GM12878 (cell line): ENCODE measurements around the gene ASPHD1. TPM values are rescaled to one million over a fixed set of nuclear protein-coding genes. Genes with fewer than 3 reads are reported as not detected.

Experiments used
- CHD4 ChIP-seq: fragments of 200-600 bp; sonication (generic); IDR thresholded peaks from 2 replicates; pipeline ENCODE4 v1.6.1; 2016; ENCODE audit warnings: mild to moderate bottlenecking
- FOXM1 ChIP-seq: IDR thresholded peaks from 2 replicates; pipeline ENCODE4 v1.6.1; 2012; ENCODE audit warnings: low read depth, mild to moderate bottlenecking, inconsistent platforms, low read length, moderate library complexity
- GATAD2B ChIP-seq: fragments of 450-650 bp; conservative IDR thresholded peaks from 2 replicates; pipeline ENCODE4 v1.6.1; 2017; ENCODE audit warnings: low read depth, mild to moderate bottlenecking, moderate library complexity
- HDAC2 ChIP-seq: fragments of 200-600 bp; sonication (generic); IDR thresholded peaks from 2 replicates; pipeline ENCODE4 v1.6.1; 2017
- JUND ChIP-seq: IDR thresholded peaks from 2 replicates; pipeline ENCODE4 v1.6.1; 2012; ENCODE audit warnings: low read depth, mild to moderate bottlenecking, low read length, improper control_type of control experiment, moderate library complexity
- PML ChIP-seq: IDR thresholded peaks from 2 replicates; pipeline ENCODE4 v1.6.1; 2012; ENCODE audit warnings: low read length, inconsistent platforms
- POLR2A ChIP-seq: IDR thresholded peaks from 2 replicates; pipeline ENCODE4 v1.6.1; 2011; ENCODE audit warnings: low read depth, mild to moderate bottlenecking, low read length
- TBL1XR1 ChIP-seq: IDR thresholded peaks from 2 replicates; pipeline ENCODE4 v1.6.1; 2012; ENCODE audit warnings: low read depth, low read length, improper control_type of control experiment
- ZNF384 ChIP-seq: IDR thresholded peaks from 2 replicates; pipeline ENCODE4 v1.6.1; 2012; ENCODE audit warnings: low read depth, mild to moderate bottlenecking, low read length, improper control_type of control experiment, borderline replicate concordance
- polyA plus RNA-seq, 11 experiments: library from polyadenylated mRNA; depleted of rRNA in 4 of 11; unstranded in 6 of 11; stranded (reverse) in 5 of 11; fragments of >200 nt; fragmentation: Nextera tagmentation in 4 of 11; fragmentation: Illumina TruSeq in 1 of 11; extraction: Ambion mirVana in 4 of 11; extraction: Trizol in 1 of 11; gene quantifications; 1 replicate in 1 of 11; 2 replicates in 10 of 11; pipeline versions ENCODE4 v1.2.1 to v1.2.3, GENCODE V29; 2011 to 2016; ENCODE audit warnings: inconsistent platforms in 2 of 11, missing spikeins in 2 of 11, low read depth in 1 of 11
- total RNA-seq, 4 experiments: library from RNA; depleted of rRNA in 3 of 4; stranded (reverse); fragments of >200 nt in 3 of 4; fragmentation: Illumina TruSeq in 1 of 4; extraction: Trizol in 1 of 4; gene quantifications; 2 replicates each; pipeline versions ENCODE4 v1.2.1 to v1.2.3, GENCODE V29; 2013 to 2021
- TF ChIP-seq, protein P1 (sequence below): fragments of 150-350 bp; IDR thresholded peaks from 2 replicates; pipeline ENCODE4 v1.6.1; 2016; ENCODE audit warnings: low read depth, low read length
- TF ChIP-seq, protein P2 (sequence below): IDR thresholded peaks from 2 replicates; pipeline ENCODE4 v1.6.1; 2011; ENCODE audit warnings: borderline replicate concordance, low read depth, mild to moderate bottlenecking, moderate library complexity, low read length; ENCODE audit not compliant: insufficient read depth, poor library complexity, severe bottlenecking
- TF ChIP-seq, protein P3 (sequence below): fragments of 450-650 bp; IDR thresholded peaks from 2 replicates; pipeline ENCODE4 v1.6.1; 2017; ENCODE audit warnings: low read depth, mild to moderate bottlenecking, moderate library complexity
- TF ChIP-seq, protein P4 (sequence below): fragments of 450-650 bp; IDR thresholded peaks from 2 replicates; pipeline ENCODE4 v1.6.1; 2016; ENCODE audit warnings: mild to moderate bottlenecking
- TF ChIP-seq, protein P5 (sequence below): IDR thresholded peaks from 2 replicates; pipeline ENCODE4 v1.6.1; 2011; ENCODE audit warnings: low read depth, mild to moderate bottlenecking, low read length, moderate library complexity, borderline replicate concordance; ENCODE audit errors: extremely low read depth

Gene ASPHD1
- total and polyA plus RNA-seq, 10 of the 15 experiments (the other 5 are each of a cell fraction or from before 2014, with no cell fraction given) = not detected

DNA sequence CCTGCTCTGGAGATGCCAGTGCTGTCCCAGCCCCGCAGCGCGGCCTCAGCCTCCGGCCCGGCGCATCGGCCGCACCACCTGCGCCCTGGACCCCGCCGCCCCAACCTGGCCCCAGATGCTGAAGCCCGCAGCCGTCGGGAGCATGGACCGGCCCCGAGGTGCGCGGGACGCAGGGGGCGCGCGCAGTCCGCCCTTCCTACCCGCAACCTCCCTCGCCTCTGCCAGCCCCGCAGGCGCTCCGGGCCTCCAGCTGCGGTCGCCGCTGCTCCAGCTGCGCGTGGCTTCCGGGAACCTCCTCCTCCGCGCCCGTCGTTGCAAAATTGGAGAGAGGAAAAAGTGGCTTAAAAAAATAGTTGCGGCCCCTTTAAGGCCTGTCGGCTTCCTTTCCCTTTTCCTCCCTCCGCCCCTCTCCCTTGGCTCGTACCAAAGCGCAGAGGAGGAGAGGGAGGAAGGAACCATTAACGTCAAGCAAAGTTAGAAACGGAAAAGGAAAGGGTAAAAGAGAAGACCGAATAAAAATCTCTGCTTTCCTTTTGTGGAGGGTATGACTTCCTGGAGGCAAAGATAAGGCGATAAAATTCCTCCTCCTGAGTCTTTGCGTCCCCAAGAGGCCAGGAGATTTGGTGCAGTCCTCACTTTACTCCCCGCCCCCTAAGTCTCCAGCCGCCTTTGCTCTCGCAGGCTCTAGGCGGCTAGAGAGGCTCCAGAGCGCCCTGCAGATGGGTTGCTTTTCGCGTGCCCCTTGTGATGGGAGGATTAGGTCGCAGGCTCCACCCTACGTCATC, 37.2 kb upstream of the ASPHD1 start, which contains the start of gene CDIPT (continued):
- TF ChIP-seq, protein P1, sequence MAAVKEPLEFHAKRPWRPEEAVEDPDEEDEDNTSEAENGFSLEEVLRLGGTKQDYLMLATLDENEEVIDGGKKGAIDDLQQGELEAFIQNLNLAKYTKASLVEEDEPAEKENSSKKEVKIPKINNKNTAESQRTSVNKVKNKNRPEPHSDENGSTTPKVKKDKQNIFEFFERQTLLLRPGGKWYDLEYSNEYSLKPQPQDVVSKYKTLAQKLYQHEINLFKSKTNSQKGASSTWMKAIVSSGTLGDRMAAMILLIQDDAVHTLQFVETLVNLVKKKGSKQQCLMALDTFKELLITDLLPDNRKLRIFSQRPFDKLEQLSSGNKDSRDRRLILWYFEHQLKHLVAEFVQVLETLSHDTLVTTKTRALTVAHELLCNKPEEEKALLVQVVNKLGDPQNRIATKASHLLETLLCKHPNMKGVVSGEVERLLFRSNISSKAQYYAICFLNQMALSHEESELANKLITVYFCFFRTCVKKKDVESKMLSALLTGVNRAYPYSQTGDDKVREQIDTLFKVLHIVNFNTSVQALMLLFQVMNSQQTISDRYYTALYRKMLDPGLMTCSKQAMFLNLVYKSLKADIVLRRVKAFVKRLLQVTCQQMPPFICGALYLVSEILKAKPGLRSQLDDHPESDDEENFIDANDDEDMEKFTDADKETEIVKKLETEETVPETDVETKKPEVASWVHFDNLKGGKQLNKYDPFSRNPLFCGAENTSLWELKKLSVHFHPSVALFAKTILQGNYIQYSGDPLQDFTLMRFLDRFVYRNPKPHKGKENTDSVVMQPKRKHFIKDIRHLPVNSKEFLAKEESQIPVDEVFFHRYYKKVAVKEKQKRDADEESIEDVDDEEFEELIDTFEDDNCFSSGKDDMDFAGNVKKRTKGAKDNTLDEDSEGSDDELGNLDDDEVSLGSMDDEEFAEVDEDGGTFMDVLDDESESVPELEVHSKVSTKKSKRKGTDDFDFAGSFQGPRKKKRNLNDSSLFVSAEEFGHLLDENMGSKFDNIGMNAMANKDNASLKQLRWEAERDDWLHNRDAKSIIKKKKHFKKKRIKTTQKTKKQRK = no peak
- TF ChIP-seq, protein P2, sequence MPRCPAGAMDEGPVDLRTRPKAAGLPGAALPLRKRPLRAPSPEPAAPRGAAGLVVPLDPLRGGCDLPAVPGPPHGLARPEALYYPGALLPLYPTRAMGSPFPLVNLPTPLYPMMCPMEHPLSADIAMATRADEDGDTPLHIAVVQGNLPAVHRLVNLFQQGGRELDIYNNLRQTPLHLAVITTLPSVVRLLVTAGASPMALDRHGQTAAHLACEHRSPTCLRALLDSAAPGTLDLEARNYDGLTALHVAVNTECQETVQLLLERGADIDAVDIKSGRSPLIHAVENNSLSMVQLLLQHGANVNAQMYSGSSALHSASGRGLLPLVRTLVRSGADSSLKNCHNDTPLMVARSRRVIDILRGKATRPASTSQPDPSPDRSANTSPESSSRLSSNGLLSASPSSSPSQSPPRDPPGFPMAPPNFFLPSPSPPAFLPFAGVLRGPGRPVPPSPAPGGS = no peak
- TF ChIP-seq JUND = peak; percentile 99
- TF ChIP-seq GATAD2B = peak; percentile 82
- TF ChIP-seq POLR2A = peak; percentile 59; the same call in 1 of the 2 replicates
- no peak for TF ChIP-seq HDAC2
- no peak for TF ChIP-seq CHD4
- no peak for TF ChIP-seq ZNF384
- TF ChIP-seq TBL1XR1 = peak; percentile 5; the same call in 1 of the 2 replicates
- peak; percentile 81 for TF ChIP-seq FOXM1
- TF ChIP-seq, protein P3, sequence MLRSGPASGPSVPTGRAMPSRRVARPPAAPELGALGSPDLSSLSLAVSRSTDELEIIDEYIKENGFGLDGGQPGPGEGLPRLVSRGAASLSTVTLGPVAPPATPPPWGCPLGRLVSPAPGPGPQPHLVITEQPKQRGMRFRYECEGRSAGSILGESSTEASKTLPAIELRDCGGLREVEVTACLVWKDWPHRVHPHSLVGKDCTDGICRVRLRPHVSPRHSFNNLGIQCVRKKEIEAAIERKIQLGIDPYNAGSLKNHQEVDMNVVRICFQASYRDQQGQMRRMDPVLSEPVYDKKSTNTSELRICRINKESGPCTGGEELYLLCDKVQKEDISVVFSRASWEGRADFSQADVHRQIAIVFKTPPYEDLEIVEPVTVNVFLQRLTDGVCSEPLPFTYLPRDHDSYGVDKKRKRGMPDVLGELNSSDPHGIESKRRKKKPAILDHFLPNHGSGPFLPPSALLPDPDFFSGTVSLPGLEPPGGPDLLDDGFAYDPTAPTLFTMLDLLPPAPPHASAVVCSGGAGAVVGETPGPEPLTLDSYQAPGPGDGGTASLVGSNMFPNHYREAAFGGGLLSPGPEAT = peak; percentile 100
- TF ChIP-seq, protein P4, sequence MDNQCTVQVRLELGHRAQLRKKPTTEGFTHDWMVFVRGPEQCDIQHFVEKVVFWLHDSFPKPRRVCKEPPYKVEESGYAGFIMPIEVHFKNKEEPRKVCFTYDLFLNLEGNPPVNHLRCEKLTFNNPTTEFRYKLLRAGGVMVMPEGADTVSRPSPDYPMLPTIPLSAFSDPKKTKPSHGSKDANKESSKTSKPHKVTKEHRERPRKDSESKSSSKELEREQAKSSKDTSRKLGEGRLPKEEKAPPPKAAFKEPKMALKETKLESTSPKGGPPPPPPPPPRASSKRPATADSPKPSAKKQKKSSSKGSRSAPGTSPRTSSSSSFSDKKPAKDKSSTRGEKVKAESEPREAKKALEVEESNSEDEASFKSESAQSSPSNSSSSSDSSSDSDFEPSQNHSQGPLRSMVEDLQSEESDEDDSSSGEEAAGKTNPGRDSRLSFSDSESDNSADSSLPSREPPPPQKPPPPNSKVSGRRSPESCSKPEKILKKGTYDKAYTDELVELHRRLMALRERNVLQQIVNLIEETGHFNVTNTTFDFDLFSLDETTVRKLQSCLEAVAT = peak; percentile 91
- TF ChIP-seq, protein P5, sequence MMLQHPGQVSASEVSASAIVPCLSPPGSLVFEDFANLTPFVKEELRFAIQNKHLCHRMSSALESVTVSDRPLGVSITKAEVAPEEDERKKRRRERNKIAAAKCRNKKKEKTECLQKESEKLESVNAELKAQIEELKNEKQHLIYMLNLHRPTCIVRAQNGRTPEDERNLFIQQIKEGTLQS = no peak
- TF ChIP-seq PML = 0 out of 2 replicates have a peak, but pooled peaks have one; percentile 82
